Tibial nerve (tissue), 4 donors: ENCODE results near the gene USO1. TPM values are rescaled to one million over a fixed set of nuclear protein-coding genes. Genes with fewer than 3 reads are reported as not detected.

Experiments
- DNase-seq, 2 donors: peaks; one replicate each; pipeline ENCODE4 v3.0.0-alpha.2; 2019; ENCODE audit warnings: low spot score in 2 of 2
- H3K27ac ChIP-seq, 4 donors: fragments of 200-600 bp; sonication (generic) in 3 of 4; one replicate each; pipeline ENCODE4 v1.5.1; 2017 to 2019; ENCODE audit warnings: mild to moderate bottlenecking in 1 of 4
- H3K27me3 ChIP-seq, 2 donors: fragments of 200-600 bp; sonication (generic) in 1 of 2; one replicate each; pipeline versions ENCODE4 v1.5.1 to v1.6.0; 2017 to 2019
- H3K36me3 ChIP-seq, 3 donors: fragments of 200-600 bp; sonication (generic); one replicate each; pipeline ENCODE4 v1.5.1; 2018 to 2019
- H3K4me1 ChIP-seq, 4 donors: fragments of 200-600 bp; sonication (generic) in 3 of 4; one replicate each; pipeline ENCODE4 v1.5.1; 2017 to 2019
- H3K4me3 ChIP-seq, 4 donors: fragments of 200-600 bp; sonication (generic) in 3 of 4; one replicate each; pipeline ENCODE4 v1.5.1; 2017 to 2019; ENCODE audit warnings: mild to moderate bottlenecking in 1 of 4, moderate library complexity in 1 of 4
- H3K9me3 ChIP-seq, 4 donors: fragments of 200-600 bp; sonication (generic) in 3 of 4; one replicate each; pipeline ENCODE4 v1.5.1; 2017 to 2019
- EP300 ChIP-seq, 2 donors: sonication (generic); formaldehyde crosslinking; IDR thresholded peaks; one replicate each; pipeline ENCODE4 v1.6.1; 2017; ENCODE audit warnings: antibody characterized with exemption in 2 of 2, mild to moderate bottlenecking in 1 of 2
- POLR2A ChIP-seq, 2 donors: fragments of 450-650 bp; IDR thresholded peaks; one replicate each; pipeline ENCODE4 v1.6.1; 2017; ENCODE audit warnings: antibody characterized with exemption in 2 of 2, mild to moderate bottlenecking in 2 of 2, moderate library complexity in 2 of 2
- WGBS, 2 donors: methylation state at CpG; one replicate each; pipeline ENCODE4 v1.1.5; 2018; 5-methylcytosine and 5-hydroxymethylcytosine counted together
- total RNA-seq, 4 donors: library from RNA; depleted of rRNA; stranded (reverse); fragments of >200 nt; gene quantifications; one replicate each; pipeline ENCODE4 v1.1.0, GENCODE V29; 2016
- TF ChIP-seq, protein P1 (sequence below), 5 experiments: fragments of 200-600 bp in 3 of 5; fragments of 450-650 bp in 2 of 5; sonication (generic) in 3 of 5; IDR thresholded peaks; one replicate each; pipeline ENCODE4 v1.5.1; 2016 to 2019; ENCODE audit warnings: antibody characterized with exemption in 5 of 5, mild to moderate bottlenecking in 3 of 5, moderate library complexity in 2 of 5

The USO1 gene
- total RNA-seq, 4 donors from 2014 or later: 50.9 to 58.6 (median 55.8) TPM

DNA sequence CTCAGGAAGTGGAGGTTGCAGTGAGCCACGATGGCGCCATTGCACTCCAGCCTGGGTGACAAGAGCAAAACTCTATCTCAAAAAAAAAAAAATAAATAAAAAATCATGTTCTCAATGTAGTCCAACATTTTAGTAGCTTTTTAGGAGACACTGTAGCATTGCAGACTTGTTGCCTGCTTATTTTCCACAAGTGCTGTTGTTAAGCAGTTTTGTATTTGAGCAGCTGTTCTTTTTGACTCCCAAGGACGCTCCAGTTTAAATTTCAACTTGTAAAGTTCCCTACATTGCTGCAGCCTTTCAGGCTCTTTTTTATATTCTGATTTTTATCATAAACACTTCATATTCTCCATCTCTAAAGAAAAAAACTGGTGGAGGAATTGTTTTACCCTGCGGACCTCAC is 94.7 kb downstream of the USO1 start:
- H3K27ac ChIP-seq: no peak overlapping the region
- H3K4me3 ChIP-seq: no peak overlapping the region
- no peaks in the 10 kb centered on the region for H3K4me1 ChIP-seq
- H3K36me3 ChIP-seq: peaks cover 0 to 28% (median 0%) of the 10 kb centered on the region in 3 donors
- no peak for DNase-seq
- WGBS, 2 donors: 69 to 72% methylated on average over 4 of the region's 4 CpGs
- H3K27me3 ChIP-seq: no peaks in the 10 kb centered on the region
- TF ChIP-seq POLR2A (IDR thresholded peaks at IDR 0.05): no peak
- TF ChIP-seq, protein P1, sequence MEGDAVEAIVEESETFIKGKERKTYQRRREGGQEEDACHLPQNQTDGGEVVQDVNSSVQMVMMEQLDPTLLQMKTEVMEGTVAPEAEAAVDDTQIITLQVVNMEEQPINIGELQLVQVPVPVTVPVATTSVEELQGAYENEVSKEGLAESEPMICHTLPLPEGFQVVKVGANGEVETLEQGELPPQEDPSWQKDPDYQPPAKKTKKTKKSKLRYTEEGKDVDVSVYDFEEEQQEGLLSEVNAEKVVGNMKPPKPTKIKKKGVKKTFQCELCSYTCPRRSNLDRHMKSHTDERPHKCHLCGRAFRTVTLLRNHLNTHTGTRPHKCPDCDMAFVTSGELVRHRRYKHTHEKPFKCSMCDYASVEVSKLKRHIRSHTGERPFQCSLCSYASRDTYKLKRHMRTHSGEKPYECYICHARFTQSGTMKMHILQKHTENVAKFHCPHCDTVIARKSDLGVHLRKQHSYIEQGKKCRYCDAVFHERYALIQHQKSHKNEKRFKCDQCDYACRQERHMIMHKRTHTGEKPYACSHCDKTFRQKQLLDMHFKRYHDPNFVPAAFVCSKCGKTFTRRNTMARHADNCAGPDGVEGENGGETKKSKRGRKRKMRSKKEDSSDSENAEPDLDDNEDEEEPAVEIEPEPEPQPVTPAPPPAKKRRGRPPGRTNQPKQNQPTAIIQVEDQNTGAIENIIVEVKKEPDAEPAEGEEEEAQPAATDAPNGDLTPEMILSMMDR (IDR thresholded peaks at IDR 0.05): no peak
- no peak for TF ChIP-seq EP300 (IDR thresholded peaks at IDR 0.05)
- H3K9me3 ChIP-seq: no peaks in the 10 kb centered on the region

DNA sequence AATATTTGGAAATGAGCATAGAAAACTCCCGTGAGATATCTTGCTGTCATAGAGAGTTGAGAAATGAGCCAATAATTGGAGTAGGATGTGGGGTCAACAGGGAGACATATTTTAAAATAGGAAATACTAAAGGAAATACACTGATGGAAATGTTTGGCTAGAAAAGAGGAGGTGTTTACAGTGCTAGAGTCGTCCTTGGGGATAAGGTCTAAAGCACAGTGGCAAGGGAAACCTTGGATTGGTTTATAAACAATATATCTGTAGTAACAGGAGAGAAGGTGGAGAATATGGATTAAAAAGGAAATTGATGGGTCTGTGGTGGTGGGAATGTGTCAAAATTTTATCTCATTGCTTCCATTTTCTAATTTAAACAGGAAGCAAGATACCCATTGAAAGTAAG is 95.8 kb downstream of the USO1 start:
- no peak for DNase-seq
- no peak overlapping the region for H3K27ac ChIP-seq
- TF ChIP-seq POLR2A (IDR thresholded peaks at IDR 0.05) (no peak), EP300 (IDR thresholded peaks at IDR 0.05) (no peak)
- TF ChIP-seq, protein P1 (IDR thresholded peaks at IDR 0.05): no peak
- H3K4me3 ChIP-seq: no peak overlapping the region
- WGBS, 2 donors: 44 to 48% methylated on average over 2 of the region's 2 CpGs
- no peaks in the 10 kb centered on the region for H3K27me3 ChIP-seq
- no peaks in the 10 kb centered on the region for H3K4me1 ChIP-seq
- H3K36me3 ChIP-seq: peaks cover 0 to 17% (median 0%) of the 10 kb centered on the region in 3 donors
- no peaks in the 10 kb centered on the region for H3K9me3 ChIP-seq

DNA sequence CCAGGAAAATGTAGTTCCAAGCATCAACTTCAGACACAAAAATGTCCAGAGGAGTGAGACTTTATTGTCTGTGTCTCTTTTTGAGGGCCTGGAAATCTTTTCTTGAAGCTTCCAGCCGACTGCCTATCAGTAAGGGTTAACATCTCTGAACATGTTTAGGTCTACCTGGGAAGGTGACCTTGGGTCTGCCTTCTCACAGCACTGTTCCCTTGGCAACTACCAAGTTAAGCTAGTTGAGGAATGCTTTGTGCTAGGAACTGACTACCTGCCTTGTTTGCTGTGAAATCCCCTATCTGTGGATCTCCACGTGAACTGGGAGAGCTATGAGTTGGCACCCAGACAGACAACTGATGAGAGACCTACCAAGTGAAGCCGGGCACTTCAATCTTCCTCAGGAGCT is 96.3 kb downstream of the USO1 start:
- Histone ChIP-seq H3K4me1 (no peaks in the 10 kb centered on the region), H3K27me3 (no peaks in the 10 kb centered on the region), H3K27ac (no peak overlapping the region), H3K36me3 (peaks cover 0 to 12% (median 0%) of the 10 kb centered on the region in 3 donors), H3K4me3 (no peak overlapping the region), H3K9me3 (no peaks in the 10 kb centered on the region)
- DNase-seq: no peak
- TF ChIP-seq POLR2A (IDR thresholded peaks at IDR 0.05): no peak
- no peak for TF ChIP-seq EP300 (IDR thresholded peaks at IDR 0.05)
- TF ChIP-seq, protein P1 (IDR thresholded peaks at IDR 0.05): no peak
- 76 to 88% methylated on average over 3 of the region's 3 CpGs for WGBS, 2 donors

DNA sequence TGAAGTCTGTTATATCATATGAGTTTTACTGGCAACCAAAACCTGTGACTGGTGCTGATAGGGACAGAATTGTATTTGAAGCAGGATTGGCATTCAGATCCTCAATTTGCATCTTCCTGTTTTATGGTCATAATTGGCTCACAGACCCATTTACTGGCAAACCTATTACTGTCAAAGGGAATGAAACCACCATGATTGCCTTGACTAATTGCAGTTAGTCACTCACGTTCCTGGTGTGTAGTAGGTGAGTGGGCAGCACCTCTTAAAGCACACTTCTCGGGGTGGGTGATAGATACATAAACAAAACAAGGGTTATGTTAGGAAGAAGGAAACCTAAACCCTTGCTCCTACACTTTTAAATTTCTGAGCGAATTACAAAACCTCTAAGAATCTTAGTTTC is 96.8 kb downstream of the USO1 start:
- no peak overlapping the region for H3K4me3 ChIP-seq
- H3K36me3 ChIP-seq: peaks cover 0 to 8% (median 0%) of the 10 kb centered on the region in 3 donors
- TF ChIP-seq EP300 (IDR thresholded peaks at IDR 0.05) (no peak), POLR2A (IDR thresholded peaks at IDR 0.05) (no peak)
- TF ChIP-seq, protein P1 (IDR thresholded peaks at IDR 0.05): no peak
- H3K4me1 ChIP-seq: no peaks in the 10 kb centered on the region
- no peaks in the 10 kb centered on the region for H3K27me3 ChIP-seq
- 70 to 81% methylated on average over 3 of the region's 3 CpGs for WGBS, 2 donors
- H3K9me3 ChIP-seq: no peaks in the 10 kb centered on the region
- no peak overlapping the region for H3K27ac ChIP-seq
- no peak for DNase-seq

DNA sequence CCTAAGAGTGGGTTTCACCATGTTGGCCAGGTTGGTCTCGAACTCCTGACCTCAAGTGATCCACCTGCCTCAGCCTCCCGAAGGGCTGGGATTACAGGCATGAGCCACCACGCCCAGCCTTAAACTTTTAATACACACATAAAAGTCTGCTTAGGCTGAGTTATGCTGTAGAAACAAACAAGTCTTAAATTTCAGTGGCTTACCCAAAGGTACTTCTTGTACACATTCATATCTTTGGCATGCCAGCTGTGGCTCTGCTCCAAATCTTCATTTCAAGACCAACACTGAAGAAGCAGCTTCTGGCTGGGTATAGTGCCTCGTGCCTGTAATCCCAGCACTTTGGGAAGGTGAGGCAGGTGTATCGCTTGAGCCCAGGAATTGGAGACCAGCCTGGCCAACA is 97.6 kb downstream of the USO1 start:
- Histone ChIP-seq H3K4me1 (no peaks in the 10 kb centered on the region), H3K4me3 (no peak overlapping the region), H3K36me3 (peaks cover 0 to under 1% (median 0%) of the 10 kb centered on the region in 3 donors), H3K9me3 (no peaks in the 10 kb centered on the region), H3K27ac (no peak overlapping the region), H3K27me3 (no peaks in the 10 kb centered on the region)
- DNase-seq: no peak
- TF ChIP-seq, protein P1 (IDR thresholded peaks at IDR 0.05): no peak
- TF ChIP-seq POLR2A (IDR thresholded peaks at IDR 0.05) (no peak), EP300 (IDR thresholded peaks at IDR 0.05) (no peak)
- 80 to 95% methylated on average over 5 of the region's 5 CpGs for WGBS, 2 donors
